Omental fat pad (tissue), 4 donors: Measurements from ENCODE around the gene PPP3CA. TPM values are rescaled to one million over a fixed set of nuclear protein-coding genes. Genes with fewer than 3 reads are reported as not detected.

ENCODE experiments used
- ATAC-seq: fragments of 150-250 bp; one replicate; pipeline ENCODE4 v1.9.1; 2016; ENCODE audit warnings: mild to moderate bottlenecking, moderate library complexity; ENCODE audit not compliant: low FRiP score
- DNase-seq: peaks from one replicate; pipeline ENCODE4 v3.0.0-alpha.2; 2019; ENCODE audit warnings: low spot score
- total RNA-seq, 4 donors: library from RNA; depleted of rRNA; stranded (reverse); fragments of >200 nt; gene quantifications; one replicate each; pipeline ENCODE4 v1.1.0, GENCODE V29; 2016
- TF ChIP-seq, protein P1 (sequence below), 3 donors: fragments of 450-650 bp; IDR thresholded peaks; one replicate each; pipeline ENCODE4 v1.5.1; 2016 to 2017; ENCODE audit warnings: antibody characterized with exemption in 3 of 3, mild to moderate bottlenecking in 3 of 3, moderate library complexity in 2 of 3

The PPP3CA gene
- total RNA-seq, 4 donors from 2014 or later: 29.8 to 56.6 (median 35.3) TPM

DNA sequence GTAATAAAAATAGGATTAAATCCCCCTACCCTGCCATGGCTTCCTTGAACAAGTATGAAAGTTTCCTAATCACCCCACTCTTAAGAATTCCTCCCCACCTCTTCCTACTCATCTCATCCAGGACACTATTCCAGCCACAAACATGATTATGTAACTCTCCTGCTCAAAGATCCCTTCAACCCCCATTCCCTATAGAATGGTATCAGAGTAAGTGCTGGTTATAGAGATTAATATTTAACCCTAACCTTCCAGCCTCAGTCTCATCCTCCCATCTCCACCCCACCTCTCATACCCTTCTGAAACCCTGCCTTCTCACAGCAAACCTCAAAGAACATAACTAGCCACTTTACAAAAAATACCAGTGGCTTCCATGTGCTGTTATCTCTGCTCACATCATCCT is 155.1 kb downstream of the PPP3CA start:
- DNase-seq: no peak
- TF ChIP-seq, protein P1, sequence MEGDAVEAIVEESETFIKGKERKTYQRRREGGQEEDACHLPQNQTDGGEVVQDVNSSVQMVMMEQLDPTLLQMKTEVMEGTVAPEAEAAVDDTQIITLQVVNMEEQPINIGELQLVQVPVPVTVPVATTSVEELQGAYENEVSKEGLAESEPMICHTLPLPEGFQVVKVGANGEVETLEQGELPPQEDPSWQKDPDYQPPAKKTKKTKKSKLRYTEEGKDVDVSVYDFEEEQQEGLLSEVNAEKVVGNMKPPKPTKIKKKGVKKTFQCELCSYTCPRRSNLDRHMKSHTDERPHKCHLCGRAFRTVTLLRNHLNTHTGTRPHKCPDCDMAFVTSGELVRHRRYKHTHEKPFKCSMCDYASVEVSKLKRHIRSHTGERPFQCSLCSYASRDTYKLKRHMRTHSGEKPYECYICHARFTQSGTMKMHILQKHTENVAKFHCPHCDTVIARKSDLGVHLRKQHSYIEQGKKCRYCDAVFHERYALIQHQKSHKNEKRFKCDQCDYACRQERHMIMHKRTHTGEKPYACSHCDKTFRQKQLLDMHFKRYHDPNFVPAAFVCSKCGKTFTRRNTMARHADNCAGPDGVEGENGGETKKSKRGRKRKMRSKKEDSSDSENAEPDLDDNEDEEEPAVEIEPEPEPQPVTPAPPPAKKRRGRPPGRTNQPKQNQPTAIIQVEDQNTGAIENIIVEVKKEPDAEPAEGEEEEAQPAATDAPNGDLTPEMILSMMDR (IDR thresholded peaks at IDR 0.05): no peak
- ATAC-seq: peak; percentile 53

DNA sequence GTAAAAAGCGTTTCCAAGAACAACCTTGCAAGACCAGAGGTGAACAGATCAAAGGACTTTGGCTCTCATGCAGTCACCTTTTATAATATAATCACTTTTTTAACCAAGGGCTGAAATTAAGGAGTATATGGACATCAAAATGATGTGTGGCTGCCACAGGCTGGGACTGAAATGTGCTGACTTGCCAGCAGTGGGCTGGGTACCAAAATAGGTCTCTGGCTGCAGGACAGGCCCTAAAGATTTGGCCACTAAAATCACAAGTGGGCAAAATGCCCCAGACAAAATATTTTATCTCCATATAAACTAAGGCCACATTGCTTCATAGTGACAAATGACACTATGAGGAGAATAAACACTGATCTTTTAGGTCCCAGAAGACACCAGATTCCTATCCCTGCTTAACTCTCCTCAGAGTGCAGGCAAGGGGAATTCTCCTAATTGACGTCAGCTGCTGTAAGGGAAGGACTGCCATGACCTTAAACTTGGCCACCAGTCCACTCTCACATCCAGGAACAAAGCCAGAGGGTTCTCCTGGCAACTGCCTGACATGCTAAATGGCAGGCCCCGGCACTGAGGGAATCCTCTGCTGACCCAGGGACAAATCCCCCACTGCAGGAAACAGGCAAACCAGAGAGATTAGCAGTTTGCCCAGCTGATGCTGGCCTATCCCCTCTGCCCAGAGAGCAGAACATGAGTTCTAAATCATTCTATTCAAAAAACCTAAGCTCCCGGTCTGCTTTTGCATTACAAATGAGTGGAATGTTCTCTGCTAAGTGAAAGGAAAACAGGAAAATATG is 155.8 kb downstream of the PPP3CA start:
- peak; percentile 28 for DNase-seq
- TF ChIP-seq, protein P1 (IDR thresholded peaks at IDR 0.05): no peak
- ATAC-seq: peak; percentile 97

GRCh38 chr4:101190751-101191150 is 156.6 kb downstream of the PPP3CA start:
- ATAC-seq (no peak), DNase-seq (no peak)
- TF ChIP-seq, protein P1 (IDR thresholded peaks at IDR 0.05): no peak

- ATAC-seq: no peak
- TF ChIP-seq, protein P1 (IDR thresholded peaks at IDR 0.05): no peak
- DNase-seq: no peak
Measured at GRCh38 chr4:101188906-101189305, 158.4 kb downstream of the PPP3CA start.

DNA sequence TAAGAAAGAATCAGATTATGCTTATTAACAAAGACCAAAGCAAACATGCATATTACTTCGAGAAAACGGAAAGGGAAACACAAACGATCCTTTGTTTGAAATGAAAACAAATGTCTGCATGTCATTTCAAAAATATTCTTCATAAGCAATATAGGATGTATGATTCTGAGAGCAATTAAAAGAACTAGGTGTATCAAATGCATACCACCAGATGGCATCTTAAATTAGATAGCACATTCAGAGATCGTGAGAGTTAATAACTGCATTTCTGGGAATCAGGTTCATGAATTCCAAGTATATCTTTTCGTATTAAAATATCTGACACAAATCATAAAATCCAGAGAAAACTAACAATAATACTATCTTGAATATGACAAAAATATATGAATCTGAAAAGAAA is 159.5 kb downstream of the PPP3CA start:
- DNase-seq: no peak
- ATAC-seq: no peak
- TF ChIP-seq, protein P1 (IDR thresholded peaks at IDR 0.05): no peak

- ATAC-seq (no peak), DNase-seq (no peak)
- TF ChIP-seq, protein P1 (IDR thresholded peaks at IDR 0.05): no peak
Measured at GRCh38 chr4:101186567-101187184, 160.7 kb downstream of the PPP3CA start.

- ATAC-seq: no peak
- no peak for DNase-seq
- TF ChIP-seq, protein P1 (IDR thresholded peaks at IDR 0.05): no peak
Measured at GRCh38 chr4:101184668-101185067, 162.7 kb downstream of the PPP3CA start.
